GM23248 (cell line): ENCODE measurements around the gene TEAD1. TPM values are rescaled to one million over a fixed set of nuclear protein-coding genes. Genes with fewer than 3 reads are reported as not detected.
A peak's percentile ranks its signal among the peaks of the same experiment; 100 is the strongest.

Source experiments
- DNase-seq: peaks from one replicate; pipeline ENCODE4 v3.0.0-alpha.2; 2015
- H2AFZ ChIP-seq: fragments of 200-600 bp; sonication (generic); 2 replicates; pipeline ENCODE4 v1.6.1; 2016; ENCODE audit warnings: antibody characterized with exemption
- H3F3A ChIP-seq: fragments of 200-600 bp; sonication (generic); 2 replicates; pipeline ENCODE4 v1.6.1; 2016; ENCODE audit warnings: mild to moderate bottlenecking, antibody characterized with exemption, mixed run types; ENCODE audit not compliant: insufficient read depth
- H3K27ac ChIP-seq: fragments of 200-600 bp; sonication (generic); 2 replicates; pipeline ENCODE4 v1.5.1; 2016; ENCODE audit warnings: mild to moderate bottlenecking
- H3K27me3 ChIP-seq: fragments of 200-600 bp; sonication (generic); replicated peaks from 2 replicates; pipeline ENCODE4 v1.6.1; 2016; ENCODE audit warnings: mild to moderate bottlenecking; ENCODE audit not compliant: insufficient read depth
- H3K36me3 ChIP-seq: fragments of 200-600 bp; sonication (generic); 2 replicates; pipeline ENCODE4 v1.6.1; 2016; ENCODE audit warnings: low read depth, mild to moderate bottlenecking
- H3K4me1 ChIP-seq: fragments of 200-600 bp; sonication (generic); 2 replicates; pipeline ENCODE4 v1.6.1; 2016; ENCODE audit warnings: mild to moderate bottlenecking; ENCODE audit not compliant: insufficient read depth
- H3K4me2 ChIP-seq: fragments of 200-600 bp; sonication (generic); one replicate; pipeline ENCODE4 v1.6.1; 2016; ENCODE audit warnings: mild to moderate bottlenecking; ENCODE audit not compliant: unreplicated experiment
- H3K4me3 ChIP-seq: fragments of 200-600 bp; sonication (generic); 2 replicates; pipeline ENCODE4 v1.5.1; 2016; ENCODE audit warnings: mild to moderate bottlenecking
- H3K79me2 ChIP-seq: fragments of 200-600 bp; sonication (generic); 2 replicates; pipeline ENCODE4 v1.6.1; 2016; ENCODE audit warnings: mild to moderate bottlenecking; ENCODE audit not compliant: insufficient read depth
- H3K9ac ChIP-seq: fragments of 200-600 bp; sonication (generic); 2 replicates; pipeline ENCODE4 v1.6.1; 2016; ENCODE audit warnings: mild to moderate bottlenecking
- H3K9me2 ChIP-seq: fragments of 200-600 bp; sonication (generic); 2 replicates; pipeline ENCODE4 v1.6.1; 2016; ENCODE audit warnings: mixed run types, mild to moderate bottlenecking, moderate library complexity; ENCODE audit not compliant: insufficient read depth
- H3K9me3 ChIP-seq: fragments of 200-600 bp; sonication (generic); one replicate; pipeline ENCODE4 v1.6.1; 2017; ENCODE audit warnings: low read depth
- H4K20me1 ChIP-seq: fragments of 200-600 bp; sonication (generic); 2 replicates; pipeline ENCODE4 v1.6.0; 2016; ENCODE audit not compliant: insufficient read depth
- EZH2 ChIP-seq: fragments of 200-600 bp; sonication (generic); IDR thresholded peaks from 2 replicates; pipeline ENCODE4 v1.6.1; 2018; ENCODE audit warnings: antibody characterized with exemption, mild to moderate bottlenecking; ENCODE audit not compliant: insufficient read depth, poor library complexity, severe bottlenecking
- EZH2phosphoT487 ChIP-seq: fragments of 200-600 bp; sonication (generic); IDR thresholded peaks from 2 replicates; pipeline ENCODE4 v1.6.1; 2018; ENCODE audit warnings: antibody characterized with exemption, moderate library complexity, mild to moderate bottlenecking, low read depth; ENCODE audit not compliant: insufficient read depth
- WGBS, 2 experiments: methylation state at CpG; one replicate each; pipeline ENCODE4 v1.1.6; 2015 to 2017; ENCODE audit warnings: low lambda C conversion rate in 2 of 2, low coverage in 1 of 2; ENCODE audit errors: missing lambda C conversion rate in 2 of 2; 5-methylcytosine and 5-hydroxymethylcytosine counted together
- in situ Hi-C: fragments of 300-500 bp; cut with MboI; formaldehyde crosslinking; loops from 2 replicates; pipeline ENCODE4 v1.15.0; 2020
- polyA plus RNA-seq: library from polyadenylated mRNA; unstranded; fragments of >200 nt; fragmentation: Nextera tagmentation; extraction: Ambion mirVana; gene quantifications from 2 replicates; pipeline ENCODE4 v1.2.1, GENCODE V29; 2016
- total RNA-seq: library from RNA; depleted of rRNA; stranded (reverse); fragments of >200 nt; shearing (Covaris generic); gene quantifications from 2 replicates; pipeline ENCODE4 v1.2.3, GENCODE V29; 2014

Gene TEAD1
- total and polyA plus RNA-seq, 2 experiments from 2014 or later, result 52.3 to 144 TPM

DNA sequence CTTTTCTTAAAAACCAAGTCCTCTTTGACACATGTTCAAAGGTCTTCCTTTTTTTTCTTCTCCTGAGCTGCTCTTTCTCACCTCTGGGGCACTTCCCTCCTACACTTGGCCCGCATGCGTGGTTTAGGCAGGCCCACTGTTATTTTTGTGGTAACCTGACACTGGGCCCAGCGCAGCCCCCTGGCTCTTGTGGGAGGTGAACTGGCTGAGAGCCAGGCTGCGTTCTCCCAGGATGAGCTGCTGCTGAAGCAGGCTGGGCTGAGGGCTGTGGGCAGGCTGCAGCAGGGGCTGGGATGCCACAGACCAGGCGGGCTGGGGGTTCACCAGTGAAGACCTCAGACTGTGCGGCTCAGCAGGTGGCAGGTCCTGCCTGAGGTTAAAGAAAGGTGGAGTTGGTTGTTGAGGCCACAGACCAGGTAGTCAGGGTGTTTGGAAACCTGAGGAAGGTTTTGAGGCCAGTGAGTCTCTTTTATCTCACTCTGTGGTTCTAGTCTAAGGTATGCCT, 72.4 kb downstream of the TEAD1 start:
- peaks cover 17% of the 10 kb centered on the region; the same call in 1 of the 2 replicates for H3F3A ChIP-seq
- H3K27me3 ChIP-seq, result no peaks in the 10 kb centered on the region
- peaks cover 100% of the 10 kb centered on the region for H3K79me2 ChIP-seq
- TF ChIP-seq EZH2phosphoT487 (no peak), EZH2 (no peak)
- H3K4me3 ChIP-seq, result no peak overlapping the region
- H3K4me1 ChIP-seq, result peaks cover 8% of the 10 kb centered on the region; the same call in 1 of the 2 replicates
- no peaks in the 10 kb centered on the region for H3K9me3 ChIP-seq
- peak; percentile 40 for DNase-seq
- no peaks in the 10 kb centered on the region for H3K36me3 ChIP-seq
- no peaks in the 10 kb centered on the region for H3K9me2 ChIP-seq
- peaks cover 39% of the 10 kb centered on the region for H4K20me1 ChIP-seq
- 65 to 73% methylated on average over 6 of the region's 6 CpGs for WGBS, 2 experiments
- H3K27ac ChIP-seq, result no peak overlapping the region
- no peak overlapping the region for H3K4me2 ChIP-seq
- H2AFZ ChIP-seq, result no peak overlapping the region
- H3K9ac ChIP-seq, result no peak overlapping the region
- in situ Hi-C loops, result no loop called here

DNA sequence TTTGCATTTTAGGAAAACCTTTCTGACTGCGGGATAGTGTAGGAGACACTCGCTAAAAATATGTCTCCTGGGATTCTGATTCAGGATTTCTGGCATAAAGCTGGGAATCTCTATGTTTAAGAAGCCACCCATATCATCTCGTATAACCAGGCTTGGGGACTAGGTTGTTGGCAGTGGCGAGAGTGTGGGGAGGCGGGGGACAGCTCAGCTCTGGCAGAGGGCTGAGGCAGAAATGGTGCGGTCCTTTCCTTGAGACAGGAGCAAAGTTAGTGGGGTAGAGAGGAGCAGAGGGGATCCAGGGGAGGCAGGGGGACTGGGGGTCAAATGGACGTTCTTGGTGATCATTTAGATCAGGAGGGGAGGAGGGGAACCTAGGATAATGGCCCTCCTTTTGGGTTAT, 74.3 kb downstream of the TEAD1 start:
- no peak overlapping the region for H3K4me2 ChIP-seq
- peaks cover 16% of the 10 kb centered on the region for H3F3A ChIP-seq
- H3K79me2 ChIP-seq, result peaks cover 100% of the 10 kb centered on the region
- peaks cover 9% of the 10 kb centered on the region; the same call in 1 of the 2 replicates for H3K4me1 ChIP-seq
- H3K9me2 ChIP-seq, result no peaks in the 10 kb centered on the region
- H4K20me1 ChIP-seq, result peaks cover 48% of the 10 kb centered on the region
- 99 to 100% methylated on average over 7 of the region's 7 CpGs for WGBS, 2 experiments
- H3K9ac ChIP-seq, result no peak overlapping the region
- DNase-seq, result no peak
- TF ChIP-seq EZH2 (no peak), EZH2phosphoT487 (no peak)
- no peak overlapping the region for H3K4me3 ChIP-seq
- H3K9me3 ChIP-seq, result no peaks in the 10 kb centered on the region
- in situ Hi-C loops, result no loop called here
- no peaks in the 10 kb centered on the region for H3K36me3 ChIP-seq
- H2AFZ ChIP-seq, result no peak overlapping the region
- no peaks in the 10 kb centered on the region for H3K27me3 ChIP-seq
- H3K27ac ChIP-seq, result no peak overlapping the region

DNA sequence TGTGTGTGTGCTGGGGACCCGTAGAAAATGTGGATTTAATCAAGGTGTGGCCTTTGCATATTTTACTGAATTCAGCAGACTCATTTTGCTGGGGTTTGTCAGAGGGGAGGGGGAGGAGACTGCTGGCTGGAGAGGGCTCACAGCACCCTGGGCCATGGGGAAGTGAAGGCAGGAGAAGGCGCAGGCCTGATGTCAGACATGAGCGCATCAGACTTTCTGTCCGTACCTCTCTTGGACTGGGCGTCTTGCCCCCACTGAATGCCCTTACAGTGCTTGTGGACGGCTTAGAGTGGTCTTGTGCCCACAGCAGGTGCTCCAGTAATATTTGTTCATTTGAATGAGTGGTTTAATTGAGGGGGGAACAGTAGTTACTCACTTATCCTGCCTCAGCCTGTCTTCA, 75.2 kb downstream of the TEAD1 start:
- Histone ChIP-seq H3K4me1 (peaks cover 15% of the 10 kb centered on the region; the same call in 1 of the 2 replicates), H3K27me3 (no peaks in the 10 kb centered on the region), H3K9ac (no peak overlapping the region), H3K4me2 (no peak overlapping the region), H2AFZ (no peak overlapping the region), H4K20me1 (peaks cover 57% of the 10 kb centered on the region), H3K79me2 (peaks cover 100% of the 10 kb centered on the region), H3K9me3 (no peaks in the 10 kb centered on the region), H3F3A (peaks cover 22% of the 10 kb centered on the region), H3K36me3 (no peaks in the 10 kb centered on the region), H3K27ac (no peak overlapping the region), H3K9me2 (no peaks in the 10 kb centered on the region), H3K4me3 (no peak overlapping the region)
- WGBS, 2 experiments, result 95 to 98% methylated on average over 6 of the region's 6 CpGs
- in situ Hi-C loops, result no loop called here
- TF ChIP-seq EZH2, result no peak
- no peak for DNase-seq

GRCh38 chr11:12750181-12750580, 76.0 kb downstream of the TEAD1 start:
- Histone ChIP-seq H3K9me2 (no peaks in the 10 kb centered on the region), H3K27me3 (no peaks in the 10 kb centered on the region), H3K9ac (no peak overlapping the region), H3K4me3 (no peak overlapping the region), H4K20me1 (peaks cover 64% of the 10 kb centered on the region), H3K27ac (no peak overlapping the region), H3K4me1 (peaks cover 22% of the 10 kb centered on the region), H3F3A (peaks cover 19% of the 10 kb centered on the region), H2AFZ (no peak overlapping the region), H3K36me3 (no peaks in the 10 kb centered on the region), H3K9me3 (no peaks in the 10 kb centered on the region), H3K79me2 (peaks cover 100% of the 10 kb centered on the region), H3K4me2 (no peak overlapping the region)
- no peak for DNase-seq
- 94 to 99% methylated on average over 5 of the region's 5 CpGs for WGBS, 2 experiments
- in situ Hi-C loops, result no loop called here
- TF ChIP-seq EZH2phosphoT487, result no peak
- TF ChIP-seq EZH2, result no peak

DNA sequence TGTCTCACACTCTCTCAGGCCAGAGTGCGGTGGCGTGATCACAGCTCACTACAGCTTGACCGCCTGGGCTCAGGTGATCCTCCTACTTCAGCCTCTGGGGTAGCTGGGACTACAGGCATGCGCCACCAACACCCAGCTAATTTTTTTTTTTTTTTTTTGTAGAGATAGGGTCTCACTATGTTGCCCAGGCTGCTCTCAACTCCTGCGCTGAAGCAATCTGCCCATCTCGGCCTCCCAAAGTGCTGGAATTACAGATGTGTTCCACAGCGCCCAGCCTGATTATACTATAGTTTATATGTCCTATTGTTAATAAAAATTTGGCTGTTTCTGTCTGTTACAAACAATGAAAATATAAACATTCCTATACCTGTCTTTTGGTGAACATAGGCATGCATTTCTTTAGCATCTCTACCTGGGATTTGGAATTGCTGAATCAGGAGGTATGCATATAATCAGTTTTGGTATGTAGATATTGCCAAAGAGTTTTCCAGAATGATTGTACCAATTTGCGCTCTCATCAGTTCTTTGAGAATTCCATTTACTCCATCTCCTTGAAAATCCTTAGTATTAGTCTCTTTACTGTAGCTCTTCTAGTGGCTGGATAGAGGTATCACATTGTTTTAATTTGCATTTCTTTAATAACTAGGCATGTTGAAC, 78.8 kb downstream of the TEAD1 start:
- Histone ChIP-seq H3F3A (peaks cover 13% of the 10 kb centered on the region; the same call in 1 of the 2 replicates), H3K4me1 (peaks cover 40% of the 10 kb centered on the region), H3K36me3 (no peaks in the 10 kb centered on the region), H3K9me2 (no peaks in the 10 kb centered on the region), H3K27ac (no peak overlapping the region), H2AFZ (no peak overlapping the region), H4K20me1 (peaks cover 67% of the 10 kb centered on the region), H3K4me2 (no peak overlapping the region), H3K4me3 (no peak overlapping the region), H3K79me2 (peaks cover 100% of the 10 kb centered on the region), H3K9ac (no peak overlapping the region), H3K9me3 (no peaks in the 10 kb centered on the region), H3K27me3 (no peaks in the 10 kb centered on the region)
- in situ Hi-C loops, result no loop called here
- 96 to 97% methylated on average over 8 of the region's 8 CpGs for WGBS, 2 experiments
- TF ChIP-seq EZH2 (no peak), EZH2phosphoT487 (no peak)
- DNase-seq, result no peak
